CD4-positive, alpha-beta T cell (primary cell): ENCODE results near the gene TENT5C. TPM values are rescaled to one million over a fixed set of nuclear protein-coding genes. Genes with fewer than 3 reads are reported as not detected.

Experiments used
- ATAC-seq: fragments of 200-7000 bp; cut with Tn5 transposase; one replicate; pipeline ENCODE4 v1.10.0; 2022; ENCODE audit warnings: mild to moderate bottlenecking; ENCODE audit not compliant: poor library complexity
- CTCF ChIA-PET: fragments of 350-600 bp; sonication (Branson Sonifier 250); formaldehyde crosslinking; loops from one replicate; lab custom pipeline; 2021; ENCODE audit warnings: antibody characterized with exemption, inconsistent platforms; lab: Charles Lee
- POLR2A ChIA-PET: fragments of 350-600 bp; sonication (Branson Sonifier 250); formaldehyde crosslinking; loops from one replicate; lab custom pipeline; 2021; ENCODE audit warnings: antibody characterized with exemption, inconsistent platforms; lab: Charles Lee
- DNase-seq, 14 experiments: peaks; one replicate each; pipeline ENCODE4 v3.0.0-alpha.2; 2013 to 2020; ENCODE audit warnings: mixed read lengths in 2 of 14
- H3K27ac ChIP-seq, 2 donors: one replicate each; pipeline versions ENCODE4 v1.5.1 to v1.7.0; 2013; ENCODE audit warnings: low read length in 2 of 2, low read depth in 1 of 2, mild to moderate bottlenecking in 1 of 2
- H3K27me3 ChIP-seq, 2 experiments: 1 replicate in 1 of 2; 2 replicates in 1 of 2; pipeline versions ENCODE4 v1.6.1 to v1.7.0; 2013; ENCODE audit warnings: low read length in 2 of 2, control low read depth in 1 of 2, mild to moderate bottlenecking in 1 of 2, moderate library complexity in 1 of 2; ENCODE audit not compliant: insufficient read depth in 2 of 2, control insufficient read depth in 1 of 2
- H3K36me3 ChIP-seq: one replicate; pipeline ENCODE4 v1.6.1; 2013; ENCODE audit warnings: low read length, control low read depth; ENCODE audit not compliant: insufficient read depth
- H3K4me1 ChIP-seq: one replicate; pipeline ENCODE4 v1.6.1; 2013; ENCODE audit warnings: low read length, control low read depth; ENCODE audit not compliant: insufficient read depth
- H3K4me3 ChIP-seq: one replicate; pipeline ENCODE4 v1.5.1; 2013; ENCODE audit warnings: mild to moderate bottlenecking, low read length, moderate library complexity
- H3K9me3 ChIP-seq, 2 experiments: 1 replicate in 1 of 2; 2 replicates in 1 of 2; pipeline versions ENCODE4 v1.6.1 to v1.7.0; 2013; ENCODE audit warnings: low read length in 2 of 2, mild to moderate bottlenecking in 2 of 2, control low read depth in 1 of 2, moderate library complexity in 1 of 2; ENCODE audit not compliant: control insufficient read depth in 1 of 2, insufficient read depth in 1 of 2
- H3K27ac Mint-ChIP-seq: one replicate; pipeline ENCODE4 v1.8.0; 2020; ENCODE audit warnings: mixed read lengths
- H3K27me3 Mint-ChIP-seq: one replicate; pipeline ENCODE4 v1.8.0; 2021; ENCODE audit warnings: mixed read lengths
- H3K36me3 Mint-ChIP-seq: one replicate; pipeline ENCODE4 v1.8.0; 2021; ENCODE audit warnings: low read depth, mixed read lengths
- H3K4me1 Mint-ChIP-seq: one replicate; pipeline ENCODE4 v1.8.0; 2021; ENCODE audit warnings: low read depth, mixed read lengths
- H3K4me3 Mint-ChIP-seq: one replicate; pipeline ENCODE4 v1.8.0; 2020; ENCODE audit warnings: mild to moderate bottlenecking, mixed read lengths
- H3K9me3 Mint-ChIP-seq: one replicate; pipeline ENCODE4 v1.8.0; 2020; ENCODE audit warnings: mixed read lengths
- intact Hi-C, 2 experiments: fragments of 100-400 bp; cut with DNase I in 1 of 2; cut with micrococcal nuclease in 1 of 2; formaldehyde crosslinking; loops; one replicate each; pipeline versions ENCODE4 v1.15.1 to v1.9.0; 2023 to 2025; cut with DNase I, micrococcal nuclease
- total RNA-seq, 174 experiments: library from RNA in 2 of 174; stranded (reverse) in 2 of 174; gene quantifications; one replicate each; pipeline ENCODE4 v1.2.3 and lab custom pipeline; 2021 to 2026
- TF ChIP-seq, protein P1 (sequence below): fragments of 200-600 bp; IDR thresholded peaks from one replicate; pipeline ENCODE4 v1.8.0; 2022; ENCODE audit warnings: antibody characterized with exemption, mild to moderate bottlenecking

The TENT5C gene
- total RNA-seq, 2 experiments from 2014 or later, result 122 to 123 TPM

DNA sequence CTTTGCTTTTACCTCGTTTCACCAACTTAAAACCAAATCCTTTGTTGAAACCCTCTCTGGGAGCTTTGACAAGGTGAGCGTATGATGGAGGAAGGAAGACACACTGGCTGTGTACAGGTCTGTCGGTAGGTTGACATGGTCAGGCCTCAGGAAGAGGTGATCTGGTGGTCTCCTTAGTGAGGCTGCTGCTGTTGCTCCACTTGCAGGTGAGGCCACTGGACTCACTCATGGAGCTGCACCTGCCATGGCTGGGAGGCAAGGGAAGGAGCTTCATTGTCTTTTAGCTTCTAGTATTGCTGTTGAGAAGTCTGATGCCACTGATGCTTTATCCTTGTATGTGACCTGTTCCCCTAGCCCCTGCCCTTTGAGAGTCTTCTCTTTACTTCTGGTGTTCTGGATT, 35.7 kb downstream of the TENT5C start:
- intact Hi-C loops, result no loop called here
- H3K4me1 ChIP-seq, result peaks cover 19% of the 10 kb centered on the region
- H3K27ac ChIP-seq, result no peak overlapping the region
- no peaks in the 10 kb centered on the region for H3K27me3 ChIP-seq
- H3K27me3 Mint-ChIP-seq, result peaks cover 12% of the 10 kb centered on the region
- ATAC-seq, result no peak
- H3K4me3 Mint-ChIP-seq, result no peak overlapping the region
- no peak overlapping the region for H3K27ac Mint-ChIP-seq
- TF ChIP-seq, protein P1, sequence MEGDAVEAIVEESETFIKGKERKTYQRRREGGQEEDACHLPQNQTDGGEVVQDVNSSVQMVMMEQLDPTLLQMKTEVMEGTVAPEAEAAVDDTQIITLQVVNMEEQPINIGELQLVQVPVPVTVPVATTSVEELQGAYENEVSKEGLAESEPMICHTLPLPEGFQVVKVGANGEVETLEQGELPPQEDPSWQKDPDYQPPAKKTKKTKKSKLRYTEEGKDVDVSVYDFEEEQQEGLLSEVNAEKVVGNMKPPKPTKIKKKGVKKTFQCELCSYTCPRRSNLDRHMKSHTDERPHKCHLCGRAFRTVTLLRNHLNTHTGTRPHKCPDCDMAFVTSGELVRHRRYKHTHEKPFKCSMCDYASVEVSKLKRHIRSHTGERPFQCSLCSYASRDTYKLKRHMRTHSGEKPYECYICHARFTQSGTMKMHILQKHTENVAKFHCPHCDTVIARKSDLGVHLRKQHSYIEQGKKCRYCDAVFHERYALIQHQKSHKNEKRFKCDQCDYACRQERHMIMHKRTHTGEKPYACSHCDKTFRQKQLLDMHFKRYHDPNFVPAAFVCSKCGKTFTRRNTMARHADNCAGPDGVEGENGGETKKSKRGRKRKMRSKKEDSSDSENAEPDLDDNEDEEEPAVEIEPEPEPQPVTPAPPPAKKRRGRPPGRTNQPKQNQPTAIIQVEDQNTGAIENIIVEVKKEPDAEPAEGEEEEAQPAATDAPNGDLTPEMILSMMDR, result no peak
- H3K4me3 ChIP-seq, result no peak overlapping the region
- ChIA-PET CTCF (interaction anchor here (0.7 kb wide), 1 partner anchor 16 kb away, joined by 3 read pairs; no protein-coding TSS in a partner anchor), POLR2A (interaction anchor here (1.0 kb wide), 1 partner anchor 15 kb away, joined by 3 read pairs; no protein-coding TSS in a partner anchor)
- H3K9me3 Mint-ChIP-seq, result no peaks in the 10 kb centered on the region
- peaks cover 4% of the 10 kb centered on the region for H3K4me1 Mint-ChIP-seq
- H3K36me3 Mint-ChIP-seq, result no peaks in the 10 kb centered on the region
- no peak for DNase-seq
- no peaks in the 10 kb centered on the region for H3K36me3 ChIP-seq
- H3K9me3 ChIP-seq, result no peaks in the 10 kb centered on the region

DNA sequence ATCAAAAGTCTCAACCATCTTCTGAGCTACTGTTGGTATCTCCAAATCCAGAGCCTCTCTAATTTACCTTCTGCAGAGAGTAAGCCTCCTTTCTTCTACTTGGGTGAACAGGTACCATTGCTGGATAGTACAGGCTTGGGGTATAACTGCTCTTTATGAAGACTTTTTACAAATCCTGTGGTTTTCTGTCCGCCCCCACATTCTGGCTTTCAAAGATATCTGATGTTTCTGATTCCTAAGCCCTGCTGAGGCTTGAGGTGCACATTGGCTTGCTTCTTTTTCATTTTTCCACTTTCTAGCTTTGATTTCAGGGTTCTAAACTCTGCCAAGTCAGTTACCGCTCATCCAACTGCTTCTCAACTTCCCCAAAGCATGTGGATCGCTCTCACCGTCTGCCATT, 37.1 kb downstream of the TENT5C start:
- ATAC-seq, result no peak
- Mint-ChIP-seq H3K4me3 (no peak overlapping the region), H3K36me3 (no peaks in the 10 kb centered on the region), H3K4me1 (no peaks in the 10 kb centered on the region), H3K27ac (no peak overlapping the region), H3K9me3 (no peaks in the 10 kb centered on the region), H3K27me3 (peaks cover 8% of the 10 kb centered on the region)
- Histone ChIP-seq H3K9me3 (no peaks in the 10 kb centered on the region), H3K36me3 (no peaks in the 10 kb centered on the region), H3K27me3 (no peaks in the 10 kb centered on the region), H3K4me1 (peaks cover 14% of the 10 kb centered on the region), H3K27ac (no peak overlapping the region), H3K4me3 (no peak overlapping the region)
- ChIA-PET CTCF (interaction anchor here (1.3 kb wide), 1 partner anchor 17 kb away, joined by 4 read pairs; no protein-coding TSS in a partner anchor), POLR2A (interaction anchor here (0.6 to 1.6 kb wide), 3 partner anchors 16 to 37 kb away, joined by 3 to 5 read pairs (median 5); partner anchors contain the start of gene TENT5C)
- TF ChIP-seq, protein P1, result no peak
- intact Hi-C loops, result no loop called here
- no peak for DNase-seq

DNA sequence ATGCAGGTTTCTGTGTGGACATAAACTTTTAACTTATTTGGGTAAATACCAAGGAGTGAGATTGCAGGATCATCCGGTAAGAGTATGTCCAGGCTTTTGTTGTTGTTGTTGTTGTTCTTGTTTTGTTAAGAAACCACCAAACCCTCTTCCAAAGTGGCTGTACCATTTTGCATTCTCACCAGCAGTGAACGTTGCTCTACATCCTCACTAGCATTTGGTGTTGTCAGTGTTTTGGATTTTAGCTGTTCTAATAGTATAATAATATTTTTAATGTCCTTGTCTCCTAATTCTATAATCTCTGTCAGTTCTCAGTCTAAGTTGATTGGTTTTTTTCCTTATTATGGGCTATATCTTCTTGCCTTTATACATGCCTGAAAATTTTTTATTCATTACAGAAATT, 37.8 kb downstream of the TENT5C start:
- Mint-ChIP-seq H3K4me1 (no peaks in the 10 kb centered on the region), H3K36me3 (no peaks in the 10 kb centered on the region), H3K27ac (no peak overlapping the region), H3K9me3 (no peaks in the 10 kb centered on the region), H3K4me3 (no peak overlapping the region), H3K27me3 (peaks cover 8% of the 10 kb centered on the region)
- CTCF ChIA-PET, result interaction anchor here (0.6 to 1.3 kb wide), 2 partner anchors 16 to 36 kb away, joined by 4 read pairs; no protein-coding TSS in a partner anchor
- POLR2A ChIA-PET, result interaction anchor here (1.2 to 1.6 kb wide), 3 partner anchors 13 to 37 kb away, joined by 4 to 5 read pairs (median 5); partner anchors contain the start of gene TENT5C
- no peak overlapping the region for H3K4me3 ChIP-seq
- no peaks in the 10 kb centered on the region for H3K27me3 ChIP-seq
- TF ChIP-seq, protein P1, result no peak
- peaks cover 14% of the 10 kb centered on the region for H3K4me1 ChIP-seq
- DNase-seq (no peak), ATAC-seq (no peak)
- no peaks in the 10 kb centered on the region for H3K9me3 ChIP-seq
- intact Hi-C loops, result no loop called here
- no peak overlapping the region for H3K27ac ChIP-seq
- H3K36me3 ChIP-seq, result no peaks in the 10 kb centered on the region
